Fibroblast of lung (primary cell): Measurements from ENCODE around the gene CTBP1. TPM values are rescaled to one million over a fixed set of nuclear protein-coding genes. Genes with fewer than 3 reads are reported as not detected.

Experiments
- DNase-seq, 2 donors: peaks; one replicate each; pipeline versions ENCODE4 v3.0.0 to v3.0.0-alpha.2; 2010; ENCODE audit warnings: low read depth in 2 of 2
- H2AFZ ChIP-seq: 2 replicates; pipeline ENCODE4 v1.5.1; 2012; ENCODE audit warnings: low read length, control low read depth, inconsistent platforms
- H3K27ac ChIP-seq: 2 replicates; pipeline ENCODE4 v1.5.1; 2011; ENCODE audit warnings: low read length, control low read depth; ENCODE audit not compliant: insufficient read depth
- H3K27me3 ChIP-seq: 2 replicates; pipeline ENCODE4 v1.5.1; 2011; ENCODE audit warnings: mild to moderate bottlenecking, low read length; ENCODE audit not compliant: control insufficient read depth, insufficient read depth
- H3K36me3 ChIP-seq: 2 replicates; pipeline ENCODE4 v1.5.1; 2011; ENCODE audit warnings: low read length; ENCODE audit not compliant: control insufficient read depth, insufficient read depth
- H3K4me1 ChIP-seq: 2 replicates; pipeline ENCODE4 v1.5.1; 2011; ENCODE audit warnings: low read length; ENCODE audit not compliant: control insufficient read depth, insufficient read depth; ENCODE audit errors: extremely low read depth
- H3K4me2 ChIP-seq: 2 replicates; pipeline ENCODE4 v1.5.1; 2011; ENCODE audit warnings: low read length, control low read depth; ENCODE audit not compliant: insufficient read depth; ENCODE audit errors: extremely low read depth
- H3K4me3 ChIP-seq, 4 experiments: fragments of 200-600 bp in 1 of 4; sonication (generic) in 1 of 4; replicated peaks in 1 of 4; 2 replicates each; pipeline ENCODE4 v1.5.1; 2011 to 2016; ENCODE audit warnings: low read length in 4 of 4, low read depth in 3 of 4, mild to moderate bottlenecking in 3 of 4, control low read depth in 2 of 4, inconsistent platforms in 1 of 4, mixed read lengths in 1 of 4; ENCODE audit not compliant: insufficient read depth in 1 of 4; ENCODE audit errors: control extremely low read depth in 1 of 4
- H3K79me2 ChIP-seq: 2 replicates; pipeline ENCODE4 v1.5.1; 2012; ENCODE audit warnings: mild to moderate bottlenecking, low read length, inconsistent platforms; ENCODE audit not compliant: control insufficient read depth, insufficient read depth
- H3K9ac ChIP-seq: 2 replicates; pipeline ENCODE4 v1.5.1; 2011; ENCODE audit warnings: mild to moderate bottlenecking, low read length, control low read depth; ENCODE audit not compliant: insufficient read depth
- H3K9me3 ChIP-seq: 2 replicates; pipeline ENCODE4 v1.5.1; 2012; ENCODE audit warnings: low read depth, low read length; ENCODE audit not compliant: control insufficient read depth, insufficient read depth
- H4K20me1 ChIP-seq: 2 replicates; pipeline ENCODE4 v1.5.1; 2011; ENCODE audit warnings: low read length; ENCODE audit not compliant: control insufficient read depth, insufficient read depth; ENCODE audit errors: extremely low read depth
- EZH2 ChIP-seq: IDR thresholded peaks from 2 replicates; pipeline ENCODE4 v1.5.1; 2012; ENCODE audit warnings: low read length, control low read depth, mild to moderate bottlenecking; ENCODE audit errors: missing control alignments
- polyA plus RNA-seq, 2 donors: library from polyadenylated mRNA; depleted of rRNA in 1 of 2; stranded (reverse) in 1 of 2; unstranded in 1 of 2; fragments of >200 nt; gene quantifications; 2 replicates each; pipeline ENCODE4 v1.2.1, GENCODE V29; 2011 to 2012; ENCODE audit warnings: missing spikeins in 1 of 2
- total RNA-seq: library from RNA; depleted of rRNA; stranded (reverse); fragments of >200 nt; gene quantifications from 2 replicates; pipeline ENCODE4 v1.2.1, GENCODE V29; 2014
- TF ChIP-seq, protein P1 (sequence below), 2 donors: IDR thresholded peaks in 1 of 2; conservative IDR thresholded peaks in 1 of 2; 1 replicate in 1 of 2; 2 replicates in 1 of 2; pipeline ENCODE4 v1.5.1; 2011 to 2012; ENCODE audit warnings: low read length in 2 of 2, control low read depth in 1 of 2, inconsistent platforms in 1 of 2, low read depth in 1 of 2, mild to moderate bottlenecking in 1 of 2

The CTBP1 gene
- total and polyA plus RNA-seq, 2 donors (not counting 1 experiment from before 2014, with no cell fraction given) = 78.2 to 249 TPM

DNA sequence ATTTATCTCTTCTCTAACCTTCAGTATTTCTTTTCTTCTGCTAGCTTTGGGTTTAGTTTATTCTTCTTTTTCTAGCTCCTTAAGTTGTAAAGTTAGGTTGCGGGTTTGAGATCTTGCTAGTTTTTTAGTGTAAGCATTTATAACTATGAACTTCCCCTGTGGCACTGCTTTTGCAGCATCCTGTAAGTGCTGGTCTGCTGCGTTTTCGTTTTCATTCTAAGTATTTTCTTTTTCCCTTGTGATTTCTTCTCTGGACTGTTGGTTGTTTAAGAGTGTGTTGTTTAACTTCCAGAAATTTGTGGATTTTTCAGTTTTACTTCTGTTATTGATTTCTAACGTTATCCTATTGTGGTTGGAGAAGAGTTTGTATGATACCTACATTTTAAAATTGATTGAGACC lies 11.0 kb upstream of the CTBP1 start:
- Histone ChIP-seq H3K36me3 (no peaks in the 10 kb centered on the region), H3K4me1 (no peaks in the 10 kb centered on the region), H3K27ac (no peak overlapping the region), H3K9ac (no peak overlapping the region), H4K20me1 (no peaks in the 10 kb centered on the region), H3K79me2 (no peaks in the 10 kb centered on the region), H3K4me3 (no peak overlapping the region), H2AFZ (no peak overlapping the region), H3K4me2 (no peak overlapping the region), H3K9me3 (no peaks in the 10 kb centered on the region), H3K27me3 (no peaks in the 10 kb centered on the region)
- TF ChIP-seq, protein P1, sequence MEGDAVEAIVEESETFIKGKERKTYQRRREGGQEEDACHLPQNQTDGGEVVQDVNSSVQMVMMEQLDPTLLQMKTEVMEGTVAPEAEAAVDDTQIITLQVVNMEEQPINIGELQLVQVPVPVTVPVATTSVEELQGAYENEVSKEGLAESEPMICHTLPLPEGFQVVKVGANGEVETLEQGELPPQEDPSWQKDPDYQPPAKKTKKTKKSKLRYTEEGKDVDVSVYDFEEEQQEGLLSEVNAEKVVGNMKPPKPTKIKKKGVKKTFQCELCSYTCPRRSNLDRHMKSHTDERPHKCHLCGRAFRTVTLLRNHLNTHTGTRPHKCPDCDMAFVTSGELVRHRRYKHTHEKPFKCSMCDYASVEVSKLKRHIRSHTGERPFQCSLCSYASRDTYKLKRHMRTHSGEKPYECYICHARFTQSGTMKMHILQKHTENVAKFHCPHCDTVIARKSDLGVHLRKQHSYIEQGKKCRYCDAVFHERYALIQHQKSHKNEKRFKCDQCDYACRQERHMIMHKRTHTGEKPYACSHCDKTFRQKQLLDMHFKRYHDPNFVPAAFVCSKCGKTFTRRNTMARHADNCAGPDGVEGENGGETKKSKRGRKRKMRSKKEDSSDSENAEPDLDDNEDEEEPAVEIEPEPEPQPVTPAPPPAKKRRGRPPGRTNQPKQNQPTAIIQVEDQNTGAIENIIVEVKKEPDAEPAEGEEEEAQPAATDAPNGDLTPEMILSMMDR (conservative IDR thresholded peaks at IDR 0.05 in 1 of 2, IDR thresholded peaks at IDR 0.05 in 1 of 2; ENCODE audit: low read depth in 1 of 2, low read length in 2 of 2) = no peak
- no peak for DNase-seq

DNA sequence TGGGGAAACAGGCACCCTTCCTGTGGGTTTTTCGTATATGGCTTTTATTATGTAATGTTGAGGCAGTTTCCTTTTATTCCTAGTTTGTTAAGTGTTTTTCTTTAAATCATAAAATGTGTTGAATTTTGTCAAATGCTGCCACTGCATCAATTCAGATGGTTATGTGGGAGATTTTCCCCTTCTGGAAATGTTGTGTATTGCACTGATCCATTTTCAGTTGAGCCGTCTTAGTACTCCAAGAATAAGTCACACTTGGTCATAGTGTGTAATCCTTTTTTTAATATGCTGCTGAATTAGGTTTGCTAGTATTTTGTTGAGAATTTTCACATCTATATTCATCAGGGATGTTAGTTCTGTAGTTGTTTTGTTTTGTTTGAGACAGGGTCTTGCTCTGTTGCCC lies 9.5 kb upstream of the CTBP1 start:
- H3K4me3 ChIP-seq = no peak overlapping the region
- H3K36me3 ChIP-seq = no peaks in the 10 kb centered on the region
- DNase-seq = no peak
- no peak overlapping the region for H2AFZ ChIP-seq
- no peak overlapping the region for H3K9ac ChIP-seq
- H3K9me3 ChIP-seq = no peaks in the 10 kb centered on the region
- H3K4me2 ChIP-seq = no peak overlapping the region
- no peaks in the 10 kb centered on the region for H3K27me3 ChIP-seq
- H4K20me1 ChIP-seq = no peaks in the 10 kb centered on the region
- H3K4me1 ChIP-seq = no peaks in the 10 kb centered on the region
- TF ChIP-seq EZH2 = no peak
- TF ChIP-seq, protein P1 (conservative IDR thresholded peaks at IDR 0.05 in 1 of 2, IDR thresholded peaks at IDR 0.05 in 1 of 2; ENCODE audit: low read depth in 1 of 2, low read length in 2 of 2) = peak in 1 of 2 donors; percentile 13
- H3K27ac ChIP-seq = no peak overlapping the region
- no peaks in the 10 kb centered on the region for H3K79me2 ChIP-seq

DNA sequence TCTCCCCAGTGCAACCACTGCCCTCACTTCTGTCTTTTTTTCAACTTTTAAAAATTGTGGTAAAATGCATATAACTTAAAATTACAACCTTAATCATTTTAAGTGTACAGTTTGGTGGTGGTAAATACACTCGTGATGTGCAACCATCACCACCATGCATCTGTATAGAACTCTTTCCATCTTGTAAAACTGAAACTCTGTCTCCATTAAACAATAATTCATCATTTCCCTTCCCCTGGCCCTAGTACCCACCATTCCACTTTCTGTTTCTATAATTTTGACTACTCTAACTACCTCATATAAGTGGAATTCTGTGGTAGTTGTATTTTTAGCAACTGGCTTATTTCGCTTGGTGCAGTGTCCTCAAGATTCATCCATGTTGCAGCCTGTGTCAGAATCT lies 6.8 kb upstream of the CTBP1 start:
- Histone ChIP-seq H4K20me1 (no peaks in the 10 kb centered on the region), H3K79me2 (peaks cover 1% of the 10 kb centered on the region), H3K9me3 (no peaks in the 10 kb centered on the region), H3K9ac (no peak overlapping the region), H3K27ac (no peak overlapping the region), H3K27me3 (no peaks in the 10 kb centered on the region), H3K36me3 (peaks cover 5% of the 10 kb centered on the region), H3K4me3 (no peak overlapping the region), H3K4me2 (no peak overlapping the region), H2AFZ (no peak overlapping the region), H3K4me1 (no peaks in the 10 kb centered on the region)
- no peak for DNase-seq
- TF ChIP-seq, protein P1 (conservative IDR thresholded peaks at IDR 0.05 in 1 of 2, IDR thresholded peaks at IDR 0.05 in 1 of 2; ENCODE audit: low read depth in 1 of 2, low read length in 2 of 2) = no peak
- TF ChIP-seq EZH2 = no peak
